HG03095 (cell line): ENCODE results near the gene ADCY1.
"Not testable (repeated sequence)": the region's sequence is repeated elsewhere in the genome, so short reads cannot be mapped to it uniquely, and the experiment has no call there.

Experiments used
- ATAC-seq: cut with Tn5 transposase; IDR thresholded peaks from one replicate; pipeline ENCODE4 v1.9.1; 2021; ENCODE audit warnings: moderate library complexity; ENCODE audit not compliant: unreplicated experiment

The ADCY1 gene

GRCh38 chr7:45726883-45727282 is 152.7 kb downstream of the ADCY1 start:
- ATAC-seq, result no peak

DNA sequence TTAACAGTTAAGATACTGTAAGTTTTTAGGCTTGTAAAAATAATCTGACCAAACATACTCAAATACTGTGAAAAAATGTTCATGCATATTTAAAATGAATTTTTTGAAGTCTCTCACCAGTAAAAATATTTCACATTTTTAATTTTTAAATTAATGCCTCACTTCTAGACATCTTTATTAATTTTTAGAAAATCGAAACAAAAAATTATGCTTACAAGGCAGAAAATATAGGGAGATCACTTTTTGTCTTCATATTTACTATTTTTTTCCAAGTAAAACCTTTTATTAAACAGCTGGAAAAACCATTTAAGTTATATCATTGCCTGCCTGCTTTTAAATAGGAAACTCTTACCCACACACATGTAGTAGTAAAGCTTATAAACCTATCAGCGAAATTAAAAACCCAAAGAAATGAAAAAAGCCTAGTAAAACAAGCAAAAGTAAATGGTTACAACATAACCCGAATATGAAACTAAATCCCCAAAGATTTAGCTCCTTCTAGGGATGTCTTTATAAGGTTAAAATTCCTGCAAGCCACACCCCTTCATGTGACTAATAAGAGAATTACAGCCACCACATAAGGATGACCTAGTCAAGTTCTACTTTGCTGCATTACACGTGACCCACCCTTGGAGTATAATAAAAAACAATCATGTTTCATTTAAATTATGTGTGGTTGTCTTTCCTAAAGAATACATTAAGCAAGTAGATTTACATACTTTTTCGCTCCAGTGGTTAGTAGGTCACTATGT is 157.7 kb downstream of the ADCY1 start:
- not testable (repeated sequence) for ATAC-seq

DNA sequence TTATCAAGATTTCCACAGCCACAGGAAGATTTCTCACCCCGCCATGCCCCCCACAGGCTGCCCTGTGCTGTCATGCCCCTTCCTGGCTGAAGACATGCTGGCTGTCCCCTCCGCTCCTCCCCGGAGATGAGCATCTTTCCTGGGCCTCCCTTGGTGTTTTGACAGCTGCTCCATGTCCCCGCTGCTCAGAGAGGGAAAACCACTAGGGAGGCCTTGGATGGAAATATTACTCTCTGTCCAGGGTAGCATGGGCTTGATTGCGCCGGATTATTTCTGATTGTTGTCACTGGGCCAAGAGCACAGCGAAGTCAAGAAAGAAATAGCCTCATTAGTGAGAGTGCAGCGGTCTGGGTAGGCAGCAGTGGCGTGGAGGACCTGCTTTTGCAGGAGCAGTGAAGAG is 164.8 kb downstream of the ADCY1 start:
- not testable (repeated sequence) for ATAC-seq

DNA sequence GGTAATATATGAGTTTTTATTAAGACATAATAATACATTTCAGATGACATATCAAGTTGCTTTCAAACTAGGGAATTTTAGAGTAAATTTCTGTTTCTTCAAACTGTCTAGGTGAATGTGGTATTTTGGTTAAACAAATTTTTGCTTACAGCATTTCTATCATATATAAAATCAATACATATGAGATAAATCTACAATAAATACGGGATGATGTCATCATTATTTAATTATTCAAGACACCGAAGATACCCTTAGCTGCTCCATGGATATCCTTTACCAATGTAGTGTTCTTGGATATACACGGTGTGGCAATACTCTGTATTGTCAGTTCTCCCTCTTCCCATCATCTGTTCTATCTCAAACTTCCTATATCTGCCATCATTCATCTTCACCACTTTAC is 166.4 kb downstream of the ADCY1 start:
- ATAC-seq, result not testable (repeated sequence)

- not testable (repeated sequence) for ATAC-seq
Observed at GRCh38 chr7:45748976-45749375, 174.8 kb downstream of the ADCY1 start.

- ATAC-seq, result not testable (repeated sequence)
Observed at GRCh38 chr7:45751352-45751751, 177.2 kb downstream of the ADCY1 start.

- not testable (repeated sequence) for ATAC-seq
Observed at GRCh38 chr7:45756333-45756732, 182.2 kb downstream of the ADCY1 start.

- not testable (repeated sequence) for ATAC-seq
Observed at GRCh38 chr7:45756757-45757156, 182.6 kb downstream of the ADCY1 start.

GRCh38 chr7:45759464-45759863 is 185.3 kb downstream of the ADCY1 start:
- ATAC-seq, result not testable (repeated sequence)

DNA sequence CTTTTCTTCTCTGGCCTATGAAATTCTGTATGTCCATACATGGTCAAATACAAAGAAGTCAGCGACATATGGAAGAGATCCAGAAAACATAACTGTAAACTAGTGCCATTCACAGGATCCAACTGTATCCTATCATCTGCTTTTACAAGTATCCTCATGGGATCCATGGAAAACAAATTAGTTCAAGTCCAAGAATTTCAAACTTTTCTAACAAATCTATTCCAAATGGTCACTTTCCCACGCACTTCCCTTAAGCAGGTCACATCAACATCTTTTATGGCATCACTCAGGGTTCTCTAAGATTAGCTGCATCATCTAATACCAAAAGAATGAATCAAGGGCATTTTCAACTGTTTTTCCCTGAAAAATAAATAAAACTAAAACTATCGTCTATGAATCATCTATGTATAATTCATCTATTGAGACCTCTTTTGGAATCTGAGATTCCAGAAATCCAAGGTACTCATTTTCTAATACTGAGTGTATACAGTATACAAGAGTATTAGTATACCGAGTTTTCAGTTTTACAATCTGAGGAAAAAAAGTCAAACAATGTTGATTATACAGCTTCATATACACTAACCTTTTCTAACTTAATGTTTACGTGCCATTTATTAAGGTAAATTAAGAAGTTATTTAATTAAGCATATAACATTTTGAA is 187.5 kb downstream of the ADCY1 start:
- ATAC-seq, result not testable (repeated sequence)

DNA sequence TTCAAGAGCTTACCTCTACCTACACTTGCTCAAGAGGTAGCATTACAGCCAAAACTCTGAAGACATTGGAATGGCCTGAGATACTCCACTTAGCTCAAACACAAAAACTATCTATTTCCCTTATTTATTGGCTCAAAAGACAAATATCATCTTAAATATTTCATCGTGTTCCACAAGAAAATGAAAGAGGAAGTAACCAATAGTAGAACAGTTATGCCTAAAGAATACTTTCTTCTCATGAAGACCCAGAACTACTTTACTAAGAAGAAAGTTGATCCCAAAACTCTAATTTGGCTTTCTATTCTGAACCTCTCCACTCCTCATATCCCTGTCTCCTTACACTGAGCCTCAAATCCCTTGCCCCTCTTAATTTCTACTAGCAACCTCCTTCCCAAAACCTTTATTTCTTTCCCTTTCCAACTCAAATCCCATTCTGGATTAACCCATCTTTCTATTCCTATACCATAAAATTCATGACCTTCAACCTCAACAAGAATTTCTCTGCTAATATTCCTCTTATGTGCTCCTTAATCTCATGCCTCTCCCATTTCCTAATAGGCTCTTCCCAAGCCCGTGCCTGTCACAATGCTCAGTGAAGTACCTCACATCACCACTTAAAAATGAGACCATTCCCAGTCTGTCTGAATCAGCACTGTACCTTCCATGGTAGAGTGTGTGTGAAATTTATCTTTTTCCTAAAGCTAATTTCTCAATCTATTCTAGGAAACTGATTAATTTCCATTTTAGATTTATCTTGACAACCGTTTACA is 188.2 kb downstream of the ADCY1 start:
- ATAC-seq, result not testable (repeated sequence)

GRCh38 chr7:45768516-45769394 is 194.6 kb downstream of the ADCY1 start:
- ATAC-seq, result peak; percentile 100

DNA sequence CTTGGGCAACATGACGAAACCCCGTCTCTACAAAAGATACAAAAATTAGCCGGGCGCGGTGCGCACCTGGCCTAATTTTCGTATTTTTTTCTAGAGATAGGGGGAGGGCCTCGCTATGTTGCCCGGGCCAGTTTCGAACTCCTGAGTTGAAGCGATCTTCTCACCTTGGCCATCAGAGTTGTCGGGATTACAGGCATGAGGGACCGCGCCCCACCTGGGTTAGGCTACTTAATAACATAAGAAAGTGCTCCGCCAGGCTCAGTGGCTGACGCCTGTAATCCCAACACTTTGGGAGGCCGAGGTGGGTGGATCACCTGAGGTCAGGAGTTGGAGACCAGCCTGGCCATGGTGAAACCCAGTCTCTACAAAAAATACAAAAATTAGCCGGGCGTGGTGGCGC is 195.5 kb downstream of the ADCY1 start:
- not testable (repeated sequence) for ATAC-seq
